Measurements from ENCODE around the gene ITPK1. TPM values are rescaled to one million over a fixed set of nuclear protein-coding genes. Genes with fewer than 3 reads are reported as not detected.

ITPK1 gene
- total RNA-seq, 4 donors from 2014 or later, result 19.7 to 97.7 (median 26.5) TPM

- intact Hi-C loops (cut with DNase I; ENCODE audit: low total_unique reads), result no loop called here
- H3K4me1 ChIP-seq, result no peaks in the 10 kb centered on the region
- no peak for DNase-seq
- no peaks in the 10 kb centered on the region for H3K9me3 ChIP-seq
- H3K27ac ChIP-seq, result no peak overlapping the region
- TF ChIP-seq CTCF (IDR thresholded peaks at IDR 0.05), result no peak
- TF ChIP-seq POLR2A (IDR thresholded peaks at IDR 0.05), result no peak
- H3K4me3 ChIP-seq, result no peak overlapping the region
- no peaks in the 10 kb centered on the region for H3K27me3 ChIP-seq
- H3K36me3 ChIP-seq, result no peaks in the 10 kb centered on the region
Observed at GRCh38 chr14:92928961-92929688, 186.6 kb downstream of the ITPK1 start.

GRCh38 chr14:92928258-92928629, 187.5 kb downstream of the ITPK1 start:
- Histone ChIP-seq H3K4me1 (no peaks in the 10 kb centered on the region), H3K9me3 (no peaks in the 10 kb centered on the region), H3K36me3 (no peaks in the 10 kb centered on the region), H3K27me3 (no peaks in the 10 kb centered on the region), H3K27ac (no peak overlapping the region), H3K4me3 (no peak overlapping the region)
- intact Hi-C loops (cut with DNase I; ENCODE audit: low total_unique reads), result no loop called here
- TF ChIP-seq POLR2A (IDR thresholded peaks at IDR 0.05), result no peak
- no peak for TF ChIP-seq CTCF (IDR thresholded peaks at IDR 0.05)
- no peak for DNase-seq

- Histone ChIP-seq H3K9me3 (no peaks in the 10 kb centered on the region), H3K4me1 (no peaks in the 10 kb centered on the region), H3K4me3 (no peak overlapping the region), H3K36me3 (no peaks in the 10 kb centered on the region), H3K27me3 (no peaks in the 10 kb centered on the region), H3K27ac (no peak overlapping the region)
- TF ChIP-seq POLR2A (IDR thresholded peaks at IDR 0.05) (no peak), CTCF (IDR thresholded peaks at IDR 0.05) (no peak)
- intact Hi-C loops (cut with DNase I; ENCODE audit: low total_unique reads), result no loop called here
- DNase-seq, result no peak
Observed at GRCh38 chr14:92927349-92928257, 188.1 kb downstream of the ITPK1 start.

- intact Hi-C loops (cut with DNase I; ENCODE audit: low total_unique reads), result no loop called here
- Histone ChIP-seq H3K36me3 (no peaks in the 10 kb centered on the region), H3K27ac (no peak overlapping the region), H3K9me3 (no peaks in the 10 kb centered on the region), H3K4me3 (no peak overlapping the region), H3K27me3 (no peaks in the 10 kb centered on the region), H3K4me1 (no peaks in the 10 kb centered on the region)
- no peak for TF ChIP-seq POLR2A (IDR thresholded peaks at IDR 0.05)
- TF ChIP-seq CTCF (IDR thresholded peaks at IDR 0.05), result no peak
- DNase-seq, result no peak
Observed at GRCh38 chr14:92926931-92927330, 188.8 kb downstream of the ITPK1 start.
